HUES48 (cell line): Measurements from ENCODE around the gene PEAR1.
A peak's percentile ranks its signal among the peaks of the same experiment; 100 is the strongest.

Source experiments
- H3K27ac ChIP-seq: one replicate; pipeline ENCODE4 v1.7.0; 2013; ENCODE audit warnings: low read depth, low read length, inconsistent platforms
- H3K27me3 ChIP-seq: 2 replicates; pipeline ENCODE4 v1.6.1; 2013; ENCODE audit warnings: mild to moderate bottlenecking, low read length; ENCODE audit not compliant: control insufficient read depth, insufficient read depth
- H3K36me3 ChIP-seq: 2 replicates; pipeline ENCODE4 v1.6.1; 2013; ENCODE audit warnings: low read length; ENCODE audit not compliant: control insufficient read depth, insufficient read depth
- H3K4me1 ChIP-seq: 2 replicates; pipeline ENCODE4 v1.6.1; 2013; ENCODE audit warnings: mild to moderate bottlenecking, low read length; ENCODE audit not compliant: control insufficient read depth, insufficient read depth
- H3K4me3 ChIP-seq: 2 replicates; pipeline ENCODE4 v1.5.1; 2013; ENCODE audit warnings: mild to moderate bottlenecking, low read depth, low read length
- H3K9ac ChIP-seq: 2 replicates; pipeline ENCODE4 v1.6.1; 2013; ENCODE audit warnings: mild to moderate bottlenecking, low read depth, low read length, moderate library complexity
- H3K9me3 ChIP-seq: 2 replicates; pipeline ENCODE4 v1.6.1; 2013; ENCODE audit warnings: low read length; ENCODE audit not compliant: control insufficient read depth, insufficient read depth

The PEAR1 gene

DNA sequence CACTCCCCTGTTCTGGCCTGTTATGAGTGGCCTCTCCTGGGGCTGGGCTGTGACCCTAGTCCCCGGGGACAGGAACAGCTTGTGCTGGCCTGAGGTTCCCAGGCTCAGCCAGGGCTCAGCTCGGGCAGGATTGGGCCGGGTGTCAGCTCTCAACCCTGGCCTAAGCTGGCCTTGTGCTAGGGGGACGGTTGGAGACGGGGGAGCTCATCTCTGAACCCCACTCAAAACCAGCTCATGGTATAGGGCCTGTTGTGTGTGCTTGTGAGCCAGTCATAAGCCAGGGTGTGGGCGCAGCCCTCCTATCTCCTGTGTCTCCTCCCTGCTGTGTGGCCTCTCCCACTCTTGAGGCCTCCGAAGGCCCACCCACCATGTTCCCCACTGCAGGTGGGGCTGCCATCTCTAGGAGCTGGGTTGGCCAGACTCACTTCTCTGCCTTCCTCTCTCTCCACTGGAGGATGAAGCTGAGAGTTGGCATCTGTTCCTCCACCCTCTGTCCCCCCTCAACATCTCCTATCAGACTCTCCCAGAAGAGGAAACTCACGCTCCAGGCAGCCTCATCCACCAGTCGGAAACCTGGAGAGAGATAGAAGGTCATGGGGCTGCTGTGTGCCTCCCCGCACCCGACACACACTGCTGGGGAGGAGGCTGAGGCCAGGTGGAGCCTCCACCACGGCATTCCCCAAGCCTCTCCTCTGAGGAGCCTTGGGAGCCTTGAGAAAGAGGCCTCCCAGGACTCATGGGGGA lies 1.4 kb downstream of the PEAR1 start:
- H3K4me3 ChIP-seq, result no peak overlapping the region
- peaks cover 52% of the 10 kb centered on the region for H3K27me3 ChIP-seq
- H3K9me3 ChIP-seq, result no peaks in the 10 kb centered on the region
- H3K36me3 ChIP-seq, result no peaks in the 10 kb centered on the region
- H3K27ac ChIP-seq, result no peak overlapping the region
- no peak overlapping the region for H3K9ac ChIP-seq
- H3K4me1 ChIP-seq, result peaks cover 7% of the 10 kb centered on the region

DNA sequence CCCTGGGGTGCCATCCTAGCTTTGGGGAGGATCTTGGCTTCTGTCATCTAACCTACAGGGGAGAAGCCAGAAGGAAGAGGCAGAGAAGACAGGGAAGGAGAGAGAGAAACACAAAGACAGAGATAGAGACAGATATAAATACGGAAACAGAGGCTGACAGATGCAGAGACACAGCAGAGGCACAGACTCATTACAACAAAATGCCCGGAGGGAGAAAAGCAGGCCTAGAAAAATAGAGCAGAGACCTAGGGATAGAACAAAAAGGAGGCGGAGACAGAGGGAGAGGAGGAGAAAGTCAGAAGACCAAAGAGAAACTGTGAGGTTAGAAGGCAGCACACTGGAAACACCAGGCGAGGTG lies 1.9 kb downstream of the PEAR1 start:
- peaks cover 7% of the 10 kb centered on the region for H3K4me1 ChIP-seq
- no peaks in the 10 kb centered on the region for H3K36me3 ChIP-seq
- peaks cover 49% of the 10 kb centered on the region for H3K27me3 ChIP-seq
- no peaks in the 10 kb centered on the region for H3K9me3 ChIP-seq
- no peak overlapping the region for H3K4me3 ChIP-seq
- H3K9ac ChIP-seq, result no peak overlapping the region
- H3K27ac ChIP-seq, result no peak overlapping the region

DNA sequence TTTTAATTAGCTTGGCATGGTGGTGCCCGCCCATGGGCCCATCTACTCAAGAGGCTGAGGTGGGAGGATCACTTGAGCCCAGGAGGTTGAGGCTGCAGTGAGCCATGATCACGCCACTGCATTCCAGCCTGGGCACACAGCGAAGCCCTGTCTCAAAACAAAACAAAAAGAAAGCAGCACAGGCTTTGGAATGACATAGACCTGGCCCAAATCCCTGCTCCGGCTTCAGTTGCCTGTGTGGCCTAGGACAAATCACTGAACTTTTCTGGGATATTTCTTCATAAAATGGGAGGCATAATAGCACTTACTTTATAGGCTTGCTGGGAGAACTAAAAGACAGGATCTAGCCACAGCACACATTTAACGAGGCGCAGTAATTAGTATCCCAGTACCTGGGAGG lies 2.4 kb downstream of the PEAR1 start:
- Histone ChIP-seq H3K27me3 (peaks cover 46% of the 10 kb centered on the region), H3K9me3 (no peaks in the 10 kb centered on the region), H3K36me3 (no peaks in the 10 kb centered on the region), H3K9ac (no peak overlapping the region), H3K4me1 (peaks cover 7% of the 10 kb centered on the region), H3K4me3 (no peak overlapping the region), H3K27ac (no peak overlapping the region)

DNA sequence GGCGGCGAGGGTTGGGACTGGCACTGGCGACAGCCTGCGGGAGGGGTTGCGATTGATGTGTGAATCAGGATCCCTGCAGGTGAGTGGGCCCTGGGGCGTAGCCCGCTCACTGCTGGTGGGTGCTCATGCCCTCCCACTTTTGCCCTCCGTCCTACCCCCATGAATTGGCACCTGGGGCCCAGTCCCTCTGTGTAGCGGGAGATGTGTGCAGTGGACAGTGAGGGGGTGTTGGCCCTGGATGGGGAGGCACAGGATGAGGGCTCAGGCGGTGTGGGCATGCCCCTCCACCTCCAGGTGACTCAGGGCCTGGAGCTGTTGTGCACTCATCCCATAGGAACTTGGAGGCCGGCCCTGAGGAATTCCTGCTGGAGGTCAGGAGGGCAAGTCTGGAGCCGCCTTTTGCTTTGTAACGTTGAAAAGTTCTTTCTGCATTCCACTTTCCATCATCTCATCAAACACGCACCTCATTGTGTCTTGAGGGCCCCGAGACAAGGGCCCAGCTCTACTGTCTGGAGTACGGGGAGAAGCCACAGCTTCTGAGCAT lies 3.0 kb downstream of the PEAR1 start:
- Histone ChIP-seq H3K27ac (peak overlapping the region; percentile 68), H3K9ac (0 out of 2 replicates have a peak overlapping the region, but pooled peaks have one; percentile 3), H3K27me3 (peaks cover 40% of the 10 kb centered on the region)

DNA sequence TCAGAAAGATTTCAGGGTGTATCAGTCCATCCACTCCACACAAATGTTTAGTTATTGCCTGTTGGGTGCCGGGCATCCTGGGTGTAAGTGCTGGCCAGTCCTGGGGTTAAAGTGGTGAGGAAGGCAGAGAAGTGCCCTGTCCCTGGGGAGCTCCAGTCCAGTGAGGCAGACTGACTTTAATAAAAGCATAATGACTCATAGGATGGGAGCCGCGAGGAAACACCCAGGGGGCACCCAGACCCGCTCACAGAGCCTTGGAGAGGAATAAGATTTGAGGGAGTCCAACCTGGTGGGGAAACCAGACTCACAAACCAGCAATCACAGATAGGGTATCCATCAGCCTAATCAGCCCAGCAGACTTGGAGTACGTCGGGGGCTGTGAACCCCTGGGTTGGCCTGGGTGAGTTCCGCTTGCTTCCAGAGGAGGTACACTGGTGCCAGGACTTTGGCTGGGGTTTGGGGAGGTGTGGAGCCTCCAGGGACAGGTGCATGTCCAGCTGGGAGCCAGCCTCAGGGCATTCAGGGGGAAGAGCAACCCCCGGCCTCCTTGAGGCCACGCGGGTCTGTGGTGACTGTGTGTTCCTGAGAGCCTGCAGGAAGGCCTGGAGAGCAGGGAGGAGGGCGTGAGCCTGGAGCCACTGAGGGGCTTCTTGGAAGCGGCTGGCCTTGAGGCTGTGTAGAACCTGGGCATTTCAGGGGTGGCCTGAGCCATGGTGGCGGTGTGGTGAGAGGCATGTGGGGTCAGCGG lies 3.7 kb downstream of the PEAR1 start:
- 0 out of 2 replicates have a peak overlapping the region, but pooled peaks have one; percentile 3 for H3K9ac ChIP-seq
- peaks cover 33% of the 10 kb centered on the region for H3K27me3 ChIP-seq
- no peak overlapping the region for H3K4me3 ChIP-seq

More for the DNA sequence above, 3.0 kb downstream of the PEAR1 start:
- peaks cover 7% of the 10 kb centered on the region for H3K4me1 ChIP-seq
- no peaks in the 10 kb centered on the region for H3K36me3 ChIP-seq
- H3K9me3 ChIP-seq, result no peaks in the 10 kb centered on the region
- H3K4me3 ChIP-seq, result no peak overlapping the region

DNA sequence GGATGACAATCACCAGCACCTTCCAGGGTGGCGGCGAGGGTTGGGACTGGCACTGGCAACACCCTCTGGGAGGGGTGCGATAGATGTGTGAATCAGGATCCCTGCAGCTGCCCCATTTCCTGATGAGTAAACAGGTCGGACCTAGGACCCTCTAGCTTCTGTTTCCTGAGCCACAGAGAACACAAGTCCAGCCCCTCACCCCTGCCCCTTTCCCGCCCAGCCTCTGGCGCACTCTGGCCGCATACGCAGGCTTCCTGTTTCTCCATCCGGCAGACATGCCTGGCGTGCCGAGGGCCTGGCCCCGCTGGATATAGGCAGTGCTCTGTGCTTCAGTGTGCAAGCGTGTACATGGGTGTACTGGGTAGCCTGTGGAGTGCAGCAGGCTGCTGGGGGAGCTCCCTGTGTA lies 4.6 kb downstream of the PEAR1 start:
- Histone ChIP-seq H3K27ac (no peak overlapping the region), H3K36me3 (no peaks in the 10 kb centered on the region), H3K9ac (no peak overlapping the region), H3K4me3 (no peak overlapping the region), H3K27me3 (peaks cover 24% of the 10 kb centered on the region), H3K9me3 (no peaks in the 10 kb centered on the region), H3K4me1 (peaks cover 7% of the 10 kb centered on the region)

More for the DNA sequence above, 3.7 kb downstream of the PEAR1 start:
- H3K27ac ChIP-seq, result peak overlapping the region; percentile 68
- no peaks in the 10 kb centered on the region for H3K9me3 ChIP-seq
- H3K4me1 ChIP-seq, result peaks cover 7% of the 10 kb centered on the region
- no peaks in the 10 kb centered on the region for H3K36me3 ChIP-seq

DNA sequence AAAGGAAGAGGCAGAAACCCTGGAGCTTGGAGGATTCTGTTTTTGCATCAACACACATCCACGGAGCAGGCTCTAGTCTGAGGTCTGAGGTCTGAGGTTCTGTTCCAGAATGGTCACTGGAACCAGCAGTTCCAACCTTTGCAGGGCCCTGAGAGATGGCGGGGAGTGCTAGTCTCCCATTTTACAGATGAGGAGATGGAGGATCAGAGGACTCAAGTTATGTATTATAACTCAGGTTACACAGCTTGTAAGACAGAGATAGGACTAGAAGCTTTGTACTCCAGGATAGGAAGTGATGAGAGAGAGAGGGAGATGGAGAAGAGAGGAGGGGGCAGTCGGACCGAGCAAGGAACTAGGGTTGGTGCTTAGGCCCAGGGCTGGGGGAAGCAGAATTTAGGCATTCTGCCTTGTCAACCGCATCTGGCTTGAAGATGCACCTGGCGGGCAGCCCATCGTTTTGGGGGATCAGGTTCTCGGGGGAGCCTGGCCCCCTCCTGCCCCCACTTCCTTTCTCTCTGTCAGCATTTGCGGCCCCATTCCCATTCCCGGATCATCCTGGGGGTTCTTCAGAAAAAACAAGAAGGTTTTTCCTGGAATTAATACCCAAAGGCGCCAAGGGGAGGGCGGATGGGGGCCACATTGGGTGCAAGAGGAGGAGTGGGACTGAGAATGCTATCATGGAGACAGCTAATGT lies 5.6 kb downstream of the PEAR1 start:
- H3K27me3 ChIP-seq, result peaks cover 15% of the 10 kb centered on the region
- no peak overlapping the region for H3K4me3 ChIP-seq
- H3K9me3 ChIP-seq, result no peaks in the 10 kb centered on the region
- H3K36me3 ChIP-seq, result no peaks in the 10 kb centered on the region
- H3K9ac ChIP-seq, result no peak overlapping the region
- H3K4me1 ChIP-seq, result peaks cover 7% of the 10 kb centered on the region
- H3K27ac ChIP-seq, result no peak overlapping the region

DNA sequence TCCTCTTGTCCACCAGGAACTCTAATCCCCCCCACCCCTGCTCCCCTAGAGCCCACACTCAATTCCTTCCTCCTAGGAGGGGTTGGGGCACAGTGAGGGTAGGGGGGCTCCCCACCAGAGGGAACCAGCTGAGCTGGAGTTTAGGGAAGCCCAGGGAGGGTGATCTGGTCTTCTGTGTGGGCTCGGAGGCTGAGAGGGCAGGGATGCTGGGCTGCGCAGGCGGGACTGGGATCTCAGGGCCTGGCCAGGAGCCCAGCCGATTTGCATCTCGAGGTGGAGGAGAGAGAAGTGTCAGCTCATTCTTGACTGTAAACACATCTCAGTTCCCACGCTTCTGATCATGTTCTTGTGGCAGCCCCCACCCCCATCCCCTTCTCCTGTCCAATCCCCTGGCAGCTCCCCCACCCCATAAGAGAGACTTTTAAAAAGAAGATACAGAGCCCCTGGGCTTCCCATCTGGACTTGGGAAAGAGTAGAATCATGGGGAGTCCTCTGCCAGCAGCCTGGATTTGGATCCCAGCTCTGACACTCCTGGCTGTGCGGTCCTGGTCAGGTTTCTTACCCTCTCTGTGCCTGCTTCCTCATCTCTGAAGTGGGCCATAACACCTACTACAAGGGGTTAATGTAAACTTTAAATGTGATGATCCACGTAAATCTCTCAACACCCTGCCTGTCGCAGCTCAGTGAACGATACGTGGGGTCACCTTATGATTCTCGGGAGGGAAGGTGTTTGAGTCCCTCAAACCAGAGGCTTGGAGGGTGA lies 6.6 kb downstream of the PEAR1 start:
- H3K4me1 ChIP-seq, result peaks cover 7% of the 10 kb centered on the region
- no peak overlapping the region for H3K27ac ChIP-seq
- peaks cover 5% of the 10 kb centered on the region for H3K27me3 ChIP-seq
- H3K9me3 ChIP-seq, result no peaks in the 10 kb centered on the region
- H3K36me3 ChIP-seq, result no peaks in the 10 kb centered on the region
- no peak overlapping the region for H3K4me3 ChIP-seq
- H3K9ac ChIP-seq, result no peak overlapping the region

DNA sequence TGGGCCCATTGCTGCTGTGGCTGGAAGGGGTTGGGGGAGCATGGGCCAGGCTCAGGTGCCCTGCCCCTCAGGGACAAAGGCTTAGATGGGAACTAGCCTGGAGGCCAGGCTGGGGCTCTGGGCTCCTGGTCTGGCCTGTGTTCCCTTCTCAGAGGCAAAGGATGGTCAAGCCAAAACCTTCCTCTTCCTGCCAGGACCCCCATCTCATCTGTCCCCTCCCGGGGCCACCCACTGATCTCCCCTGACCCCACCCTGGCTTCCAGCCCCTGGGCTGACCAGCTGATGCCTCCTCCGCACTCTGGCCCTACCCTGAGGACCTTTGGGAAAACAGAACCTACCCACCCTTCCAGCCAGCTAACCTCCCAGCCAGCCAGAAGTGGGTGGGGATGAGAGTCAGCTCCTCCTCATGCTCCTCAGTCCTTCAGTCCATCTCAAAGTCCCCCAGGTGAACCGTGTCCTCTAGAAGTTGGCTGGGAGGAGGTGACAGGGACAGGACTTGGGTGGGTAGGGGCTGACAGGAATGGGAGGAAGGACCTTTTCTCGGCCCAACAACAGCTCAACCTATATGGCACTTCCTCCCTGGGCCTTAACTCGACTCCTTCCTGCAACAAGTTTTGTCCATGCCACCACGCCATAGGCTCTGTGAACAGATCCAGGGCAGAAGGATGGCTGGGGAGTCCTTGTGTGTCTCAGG lies 7.5 kb downstream of the PEAR1 start:
- no peak overlapping the region for H3K27ac ChIP-seq
- H3K4me3 ChIP-seq, result no peak overlapping the region
- peaks cover 2% of the 10 kb centered on the region for H3K27me3 ChIP-seq
- no peak overlapping the region for H3K9ac ChIP-seq
- H3K9me3 ChIP-seq, result no peaks in the 10 kb centered on the region
- H3K4me1 ChIP-seq, result peaks cover 7% of the 10 kb centered on the region
- no peaks in the 10 kb centered on the region for H3K36me3 ChIP-seq

DNA sequence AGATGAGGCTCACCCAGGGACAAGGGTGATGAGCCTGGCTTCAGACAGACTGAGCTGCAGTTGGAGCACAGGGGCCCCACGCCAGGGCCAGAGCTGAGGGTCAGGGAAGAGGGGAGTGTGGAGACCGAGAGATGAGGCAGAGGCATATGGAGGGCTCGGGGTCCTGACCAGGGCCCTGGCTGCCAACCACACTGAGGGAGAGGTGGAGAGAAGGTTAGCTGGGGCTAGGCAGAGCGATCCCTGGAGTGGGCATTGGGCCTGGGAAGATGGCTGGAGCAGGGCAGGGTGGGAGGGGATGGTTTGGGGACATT lies 8.0 kb downstream of the PEAR1 start:
- H3K27ac ChIP-seq, result no peak overlapping the region

More for the DNA sequence above, 8.0 kb downstream of the PEAR1 start:
- Histone ChIP-seq H3K36me3 (no peaks in the 10 kb centered on the region), H3K4me1 (peaks cover 7% of the 10 kb centered on the region), H3K27me3 (no peaks in the 10 kb centered on the region; the same call in none of the 2 replicates), H3K9me3 (no peaks in the 10 kb centered on the region), H3K4me3 (no peak overlapping the region), H3K9ac (no peak overlapping the region)
